Measurements from ENCODE around the gene P4HA1. TPM values are rescaled to one million over a fixed set of nuclear protein-coding genes. Genes with fewer than 3 reads are reported as not detected.
"Not testable (repeated sequence)": the region's sequence is repeated elsewhere in the genome, so short reads cannot be mapped to it uniquely, and the experiment has no call there.

The P4HA1 gene
- total RNA-seq, 1 experiment from 2014 or later = 20.9 TPM

- DNase-seq = no peak
- BruUV-seq (replicated peaks) = no TSS peak
- H3K36me3 Mint-ChIP-seq (ENCODE audit: insufficient read depth, unreplicated experiment) = no peaks in the 10 kb centered on the region
- no peak for TF ChIP-seq CTCF (IDR thresholded peaks at IDR 0.05; ENCODE audit: unreplicated experiment)
- CTCF ChIA-PET = no interaction called here
- no peaks in the 10 kb centered on the region for H3K27me3 Mint-ChIP-seq (ENCODE audit: unreplicated experiment)
- no peak overlapping the region for H3K4me3 Mint-ChIP-seq (ENCODE audit: low read depth, unreplicated experiment)
- no peak overlapping the region for H3K27ac Mint-ChIP-seq (ENCODE audit: unreplicated experiment)
- peaks cover 10% of the 10 kb centered on the region for H3K4me1 Mint-ChIP-seq (ENCODE audit: low read depth, unreplicated experiment)
- H3K9me3 Mint-ChIP-seq (ENCODE audit: low read depth, unreplicated experiment) = no peaks in the 10 kb centered on the region
- intact Hi-C loops (cut with micrococcal nuclease; ENCODE audit: unreplicated experiment) = no loop called here
Measured at GRCh38 chr10:73043319-73043718, 53.3 kb downstream of the P4HA1 start.

DNA sequence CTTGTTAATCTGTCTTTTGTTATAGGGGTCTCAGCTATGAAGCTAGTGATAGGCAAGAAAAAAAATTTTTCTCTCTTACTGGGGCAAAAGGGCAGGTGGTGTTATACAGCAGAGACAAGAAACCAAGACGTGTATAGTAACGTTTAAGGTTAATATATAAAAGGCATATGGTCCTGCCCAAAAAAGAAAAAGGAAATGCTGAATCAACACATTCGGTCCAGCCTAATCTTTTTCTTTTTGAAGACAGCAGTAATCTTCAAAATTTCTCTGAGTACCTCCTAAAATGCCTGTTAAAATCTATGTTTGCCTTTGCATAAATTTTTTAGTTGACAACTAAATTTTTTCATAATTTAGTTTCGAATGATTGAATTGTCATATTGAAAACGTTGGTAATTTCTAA lies 54.5 kb downstream of the P4HA1 start:
- H3K4me3 Mint-ChIP-seq (ENCODE audit: low read depth, unreplicated experiment) = no peak overlapping the region
- peaks cover 10% of the 10 kb centered on the region for H3K4me1 Mint-ChIP-seq (ENCODE audit: low read depth, unreplicated experiment)
- no peak for DNase-seq
- no peak for TF ChIP-seq CTCF (IDR thresholded peaks at IDR 0.05; ENCODE audit: unreplicated experiment)
- no peaks in the 10 kb centered on the region for H3K27me3 Mint-ChIP-seq (ENCODE audit: unreplicated experiment)
- no peaks in the 10 kb centered on the region for H3K9me3 Mint-ChIP-seq (ENCODE audit: low read depth, unreplicated experiment)
- BruUV-seq (replicated peaks) = no TSS peak
- H3K36me3 Mint-ChIP-seq (ENCODE audit: insufficient read depth, unreplicated experiment) = no peaks in the 10 kb centered on the region
- intact Hi-C loops (cut with micrococcal nuclease; ENCODE audit: unreplicated experiment) = no loop called here
- H3K27ac Mint-ChIP-seq (ENCODE audit: unreplicated experiment) = no peak overlapping the region
- CTCF ChIA-PET = no interaction called here

DNA sequence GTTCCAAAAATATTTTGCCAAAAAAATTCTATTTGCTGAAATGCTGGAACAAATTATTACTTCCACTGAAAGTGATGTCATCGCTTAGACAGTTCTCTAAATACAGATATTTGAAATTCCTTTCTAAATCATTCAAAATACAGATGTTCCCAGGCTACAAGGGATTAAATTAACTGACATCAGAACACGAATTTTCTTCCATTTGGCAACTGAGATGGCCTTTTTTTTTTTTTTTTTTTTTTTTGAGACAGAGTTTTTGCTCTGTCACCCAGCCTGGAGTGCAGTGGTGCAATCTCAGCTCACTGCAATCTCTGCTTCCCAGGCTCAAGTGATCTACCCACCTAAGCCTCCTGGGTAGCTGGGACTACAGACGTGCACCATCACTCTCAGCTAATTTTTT lies 57.0 kb downstream of the P4HA1 start:
- no TSS peak for BruUV-seq (replicated peaks)
- Mint-ChIP-seq H3K27me3 (ENCODE audit: unreplicated experiment) (no peaks in the 10 kb centered on the region), H3K27ac (ENCODE audit: unreplicated experiment) (no peak overlapping the region), H3K4me3 (ENCODE audit: low read depth, unreplicated experiment) (no peak overlapping the region), H3K9me3 (ENCODE audit: low read depth, unreplicated experiment) (no peaks in the 10 kb centered on the region), H3K36me3 (ENCODE audit: insufficient read depth, unreplicated experiment) (no peaks in the 10 kb centered on the region), H3K4me1 (ENCODE audit: low read depth, unreplicated experiment) (peaks cover 5% of the 10 kb centered on the region)
- no peak for DNase-seq
- CTCF ChIA-PET = interaction anchor here (0.7 kb wide), 1 partner anchor 481 kb away, joined by 3 read pairs; no protein-coding TSS in a partner anchor
- intact Hi-C loops (cut with micrococcal nuclease; ENCODE audit: unreplicated experiment) = no loop called here
- TF ChIP-seq CTCF (IDR thresholded peaks at IDR 0.05; ENCODE audit: unreplicated experiment) = no peak

DNA sequence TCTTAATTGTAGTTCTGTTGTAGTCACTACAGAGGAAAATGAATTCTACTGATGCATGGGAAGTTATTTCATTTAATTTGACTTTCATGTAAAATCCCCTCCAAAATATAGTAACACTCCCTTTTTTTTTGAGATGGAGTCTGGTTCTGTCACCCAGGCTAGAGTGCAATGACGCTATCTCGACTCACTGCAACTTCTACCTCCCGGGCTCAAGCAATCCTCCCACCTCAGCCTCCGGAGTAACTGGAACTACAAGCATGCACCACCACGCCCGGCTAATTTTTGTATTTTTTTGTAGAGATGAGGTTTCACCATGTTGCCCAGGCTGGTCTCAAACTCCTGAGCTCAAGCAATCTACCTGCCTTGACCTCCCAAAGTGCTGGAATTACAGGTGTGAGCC lies 60.4 kb downstream of the P4HA1 start:
- H3K27ac Mint-ChIP-seq (ENCODE audit: unreplicated experiment); H3K9me3 Mint-ChIP-seq (ENCODE audit: low read depth, unreplicated experiment); DNase-seq; H3K27me3 Mint-ChIP-seq (ENCODE audit: unreplicated experiment); intact Hi-C loops (cut with micrococcal nuclease; ENCODE audit: unreplicated experiment); BruUV-seq (replicated peaks); H3K4me3 Mint-ChIP-seq (ENCODE audit: low read depth, unreplicated experiment); H3K4me1 Mint-ChIP-seq (ENCODE audit: low read depth, unreplicated experiment); H3K36me3 Mint-ChIP-seq (ENCODE audit: insufficient read depth, unreplicated experiment): not testable (repeated sequence)
- CTCF ChIA-PET = interaction anchor here (0.6 kb wide), 1 partner anchor 44 kb away, joined by 4 read pairs; no protein-coding TSS in a partner anchor

GRCh38 chr10:73032536-73032935 lies 64.1 kb downstream of the P4HA1 start:
- Mint-ChIP-seq H3K27ac (ENCODE audit: unreplicated experiment) (no peak overlapping the region), H3K4me1 (ENCODE audit: low read depth, unreplicated experiment) (no peaks in the 10 kb centered on the region), H3K4me3 (ENCODE audit: low read depth, unreplicated experiment) (no peak overlapping the region), H3K9me3 (ENCODE audit: low read depth, unreplicated experiment) (no peaks in the 10 kb centered on the region), H3K27me3 (ENCODE audit: unreplicated experiment) (no peaks in the 10 kb centered on the region), H3K36me3 (ENCODE audit: insufficient read depth, unreplicated experiment) (peaks cover 5% of the 10 kb centered on the region)
- no peak for DNase-seq
- no peak for TF ChIP-seq CTCF (IDR thresholded peaks at IDR 0.05; ENCODE audit: unreplicated experiment)
- intact Hi-C loops (cut with micrococcal nuclease; ENCODE audit: unreplicated experiment) = no loop called here
- CTCF ChIA-PET = no interaction called here
- no TSS peak for BruUV-seq (replicated peaks)

GRCh38 chr10:73026623-73027022 lies 70.0 kb downstream of the P4HA1 start:
- H3K27me3 Mint-ChIP-seq (ENCODE audit: unreplicated experiment); H3K9me3 Mint-ChIP-seq (ENCODE audit: low read depth, unreplicated experiment); DNase-seq; CTCF ChIA-PET; BruUV-seq (replicated peaks); H3K27ac Mint-ChIP-seq (ENCODE audit: unreplicated experiment); intact Hi-C loops (cut with micrococcal nuclease; ENCODE audit: unreplicated experiment); H3K4me3 Mint-ChIP-seq (ENCODE audit: low read depth, unreplicated experiment); H3K4me1 Mint-ChIP-seq (ENCODE audit: low read depth, unreplicated experiment); H3K36me3 Mint-ChIP-seq (ENCODE audit: insufficient read depth, unreplicated experiment): not testable (repeated sequence)

GRCh38 chr10:73023455-73024070 lies 73.1 kb downstream of the P4HA1 start:
- CTCF ChIA-PET; H3K36me3 Mint-ChIP-seq (ENCODE audit: insufficient read depth, unreplicated experiment); BruUV-seq (replicated peaks); H3K4me3 Mint-ChIP-seq (ENCODE audit: low read depth, unreplicated experiment); H3K27me3 Mint-ChIP-seq (ENCODE audit: unreplicated experiment); intact Hi-C loops (cut with micrococcal nuclease; ENCODE audit: unreplicated experiment); H3K27ac Mint-ChIP-seq (ENCODE audit: unreplicated experiment); H3K9me3 Mint-ChIP-seq (ENCODE audit: low read depth, unreplicated experiment); DNase-seq; H3K4me1 Mint-ChIP-seq (ENCODE audit: low read depth, unreplicated experiment): not testable (repeated sequence)

All from Calu3 (cell line).